IMR-90 (cell line): ENCODE results near the gene DGKG. TPM values are rescaled to one million over a fixed set of nuclear protein-coding genes. Genes with fewer than 3 reads are reported as not detected.

Source experiments
- ATAC-seq: fragments of 200-7000 bp; cut with Tn5 transposase; 2 replicates; pipeline ENCODE4 v1.9.1; 2020; ENCODE audit warnings: low read depth, mild to moderate bottlenecking, moderate library complexity
- BruUV-seq: library from RNA; stranded (reverse); fragments of 400-500 nt; replicated peaks from 2 replicates; lab custom pipeline; 2021; lab: Mats Ljungman, UMichigan
- CTCF ChIA-PET: fragments of 300-600 bp; formaldehyde crosslinking; extraction: SDS; loops from one replicate; lab custom pipeline; 2021; ENCODE audit warnings: antibody characterized with exemption; lab: Yijun Ruan, JAX
- POLR2A ChIA-PET: fragments of 300-600 bp; sonication (Branson Sonifier 250); formaldehyde crosslinking; loops from one replicate; lab custom pipeline; 2022; ENCODE audit warnings: antibody characterized with exemption; ENCODE audit not compliant: unreplicated experiment; lab: Charles Lee
- DNase-seq: peaks from one replicate; pipeline ENCODE4 v3.0.0; 2013
- H2AFZ ChIP-seq: replicated peaks from 2 replicates; pipeline ENCODE3; 2013; ENCODE audit warnings: low read length, mild to moderate bottlenecking; ENCODE audit not compliant: poor library complexity
- H2AK5ac ChIP-seq: 2 replicates; pipeline ENCODE4 v1.6.1; 2013; ENCODE audit warnings: low read depth, low read length, inconsistent platforms
- H2AK9ac ChIP-seq: replicated peaks from 2 replicates; pipeline ENCODE3; 2013; ENCODE audit warnings: mild to moderate bottlenecking, low read depth, low read length, moderate library complexity; ENCODE audit not compliant: poor library complexity
- H2BK120ac ChIP-seq: 2 replicates; pipeline ENCODE4 v1.6.1; 2013; ENCODE audit warnings: low read depth, low read length, inconsistent platforms
- H2BK15ac ChIP-seq: 3 replicates; pipeline ENCODE4 v1.6.1; 2013; ENCODE audit warnings: low read depth, low read length, inconsistent platforms
- H2BK20ac ChIP-seq: 2 replicates; pipeline ENCODE4 v1.6.1; 2013; ENCODE audit warnings: low read depth, mild to moderate bottlenecking, inconsistent platforms, low read length, moderate library complexity
- H2BK5ac ChIP-seq: 2 replicates; pipeline ENCODE4 v1.6.1; 2013; ENCODE audit warnings: mild to moderate bottlenecking, low read depth, low read length, inconsistent platforms; ENCODE audit not compliant: poor library complexity, severe bottlenecking
- H3K14ac ChIP-seq: replicated peaks from 2 replicates; pipeline ENCODE4 v1.6.1; 2013; ENCODE audit warnings: low read depth, low read length, inconsistent platforms
- H3K18ac ChIP-seq: 2 replicates; pipeline ENCODE4 v1.6.1; 2013; ENCODE audit warnings: low read depth, low read length, control low read depth
- H3K23ac ChIP-seq: 2 replicates; pipeline ENCODE4 v1.6.1; 2013; ENCODE audit warnings: low read depth, low read length, inconsistent platforms
- H3K27ac ChIP-seq: 2 replicates; pipeline ENCODE4 v1.5.1; 2013; ENCODE audit warnings: mild to moderate bottlenecking, control low read depth, low read length; ENCODE audit not compliant: insufficient read depth
- H3K27me3 ChIP-seq: 2 replicates; pipeline ENCODE4 v1.6.1; 2013; ENCODE audit warnings: low read length; ENCODE audit not compliant: control insufficient read depth, insufficient read depth
- H3K36me3 ChIP-seq: 2 replicates; pipeline ENCODE4 v1.6.1; 2013; ENCODE audit warnings: low read length, mixed read lengths; ENCODE audit not compliant: control insufficient read depth, insufficient read depth
- H3K4ac ChIP-seq: 2 replicates; pipeline ENCODE4 v1.6.1; 2013; ENCODE audit warnings: low read depth, low read length, inconsistent platforms
- H3K4me1 ChIP-seq: 2 replicates; pipeline ENCODE4 v1.6.1; 2013; ENCODE audit warnings: low read length, mixed read lengths; ENCODE audit not compliant: control insufficient read depth, insufficient read depth
- H3K4me2 ChIP-seq: 2 replicates; pipeline ENCODE4 v1.6.1; 2013; ENCODE audit warnings: low read depth, mild to moderate bottlenecking, control low read depth, low read length, moderate library complexity
- H3K4me3 ChIP-seq: 2 replicates; pipeline ENCODE4 v1.5.1; 2013; ENCODE audit warnings: low read depth, mild to moderate bottlenecking, control low read depth, low read length, moderate library complexity; ENCODE audit not compliant: insufficient read depth
- H3K56ac ChIP-seq: 2 replicates; pipeline ENCODE4 v1.6.1; 2013; ENCODE audit warnings: low read length, inconsistent platforms; ENCODE audit not compliant: insufficient read depth; ENCODE audit errors: extremely low read depth
- H3K79me1 ChIP-seq, 2 experiments: 2 replicates each; pipeline ENCODE4 v1.6.1; 2013; ENCODE audit warnings: low read length in 2 of 2, inconsistent platforms in 1 of 2, low read depth in 1 of 2
- H3K9ac ChIP-seq: 2 replicates; pipeline ENCODE4 v1.6.1; 2013; ENCODE audit warnings: low read depth, low read length, control low read depth
- H3K9me1 ChIP-seq: 2 replicates; pipeline ENCODE4 v1.6.1; 2013; ENCODE audit warnings: low read length, inconsistent platforms; ENCODE audit not compliant: insufficient read depth
- H3K9me3 ChIP-seq: 2 replicates; pipeline ENCODE4 v1.6.1; 2013; ENCODE audit warnings: low read length; ENCODE audit not compliant: control insufficient read depth, insufficient read depth
- H4K20me1 ChIP-seq: 2 replicates; pipeline ENCODE4 v1.6.1; 2013; ENCODE audit warnings: low read length, inconsistent platforms; ENCODE audit not compliant: insufficient read depth
- H4K5ac ChIP-seq: 2 replicates; pipeline ENCODE4 v1.6.1; 2013; ENCODE audit warnings: mild to moderate bottlenecking, low read depth, low read length, control low read depth
- H4K8ac ChIP-seq, 2 experiments: 2 replicates each; pipeline ENCODE4 v1.6.1; 2013; ENCODE audit warnings: low read depth in 2 of 2, low read length in 2 of 2, control low read depth in 1 of 2, inconsistent platforms in 1 of 2
- H4K91ac ChIP-seq: 2 replicates; pipeline ENCODE4 v1.6.1; 2013; ENCODE audit warnings: low read depth, low read length, inconsistent platforms; ENCODE audit not compliant: insufficient read depth
- BHLHE40 ChIP-seq: fragments of 150-350 bp; IDR thresholded peaks from 2 replicates; pipeline ENCODE4 v1.6.1; 2016; ENCODE audit warnings: mild to moderate bottlenecking, low read depth, low read length
- CEBPB ChIP-seq: IDR thresholded peaks from 2 replicates; pipeline ENCODE4 v1.6.1; 2012; ENCODE audit warnings: low read depth, low read length, improper control_type of control experiment
- CHD1 ChIP-seq: IDR thresholded peaks from 2 replicates; pipeline ENCODE4 v1.6.1; 2012; ENCODE audit warnings: low read depth, low read length, improper control_type of control experiment
- CTCF ChIP-seq: conservative IDR thresholded peaks from 2 replicates; pipeline ENCODE4 v1.5.1; 2012; ENCODE audit warnings: mild to moderate bottlenecking, low read depth, low read length, improper control_type of control experiment
- ELK1 ChIP-seq: fragments of 150-350 bp; IDR thresholded peaks from 2 replicates; pipeline ENCODE4 v1.6.1; 2016; ENCODE audit warnings: low read depth, mild to moderate bottlenecking, low read length, moderate library complexity, borderline replicate concordance
- FOS ChIP-seq: fragments of 150-350 bp; IDR thresholded peaks from 2 replicates; pipeline ENCODE4 v1.6.1; 2016; ENCODE audit warnings: low read depth, low read length
- MAFK ChIP-seq: IDR thresholded peaks from 2 replicates; pipeline ENCODE4 v1.6.1; 2012; ENCODE audit warnings: low read depth, low read length, improper control_type of control experiment
- MAZ ChIP-seq: IDR thresholded peaks from 2 replicates; pipeline ENCODE4 v1.6.1; 2012; ENCODE audit warnings: low read depth, mild to moderate bottlenecking, low read length, improper control_type of control experiment, moderate library complexity, borderline replicate concordance
- MXI1 ChIP-seq: IDR thresholded peaks from 2 replicates; pipeline ENCODE4 v1.6.1; 2012; ENCODE audit warnings: low read depth, mild to moderate bottlenecking, low read length, moderate library complexity, borderline replicate concordance
- NFE2L2 ChIP-seq: fragments of 150-350 bp; IDR thresholded peaks from 2 replicates; pipeline ENCODE4 v1.6.1; 2016; ENCODE audit warnings: low read depth, mild to moderate bottlenecking, low read length
- POLR2A ChIP-seq: IDR thresholded peaks from 2 replicates; pipeline ENCODE4 v1.6.1; 2012; ENCODE audit warnings: mild to moderate bottlenecking, low read depth, low read length
- RAD21 ChIP-seq: IDR thresholded peaks from 2 replicates; pipeline ENCODE4 v1.6.1; 2012; ENCODE audit warnings: low read length, improper control_type of control experiment
- RCOR1 ChIP-seq: IDR thresholded peaks from 2 replicates; pipeline ENCODE4 v1.6.1; 2012; ENCODE audit warnings: mild to moderate bottlenecking, low read length, improper control_type of control experiment; ENCODE audit not compliant: insufficient replicate concordance
- RFX5 ChIP-seq: IDR thresholded peaks from 2 replicates; pipeline ENCODE4 v1.8.0; 2012; ENCODE audit warnings: low read depth, mild to moderate bottlenecking, low read length, moderate library complexity
- SMC3 ChIP-seq: fragments of 150-350 bp; IDR thresholded peaks from 2 replicates; pipeline ENCODE4 v1.6.1; 2016; ENCODE audit warnings: low read depth, mild to moderate bottlenecking, antibody characterized with exemption, low read length, moderate library complexity
- USF2 ChIP-seq: fragments of 150-350 bp; IDR thresholded peaks from 2 replicates; pipeline ENCODE4 v1.6.1; 2017; ENCODE audit warnings: mild to moderate bottlenecking, antibody characterized with exemption, low read length, low read depth
- WGBS, 2 experiments: methylation state at CpG; one replicate each; pipeline versions ENCODE4 v1.1.5 to v1.1.7; 2013; ENCODE audit warnings: missing lambda C conversion rate in 2 of 2; ENCODE audit not compliant: insufficient read length in 1 of 2; ENCODE audit errors: extremely low coverage in 2 of 2; 5-methylcytosine and 5-hydroxymethylcytosine counted together
- dilution Hi-C: fragments of 300-500 bp; cut with HindIII; formaldehyde crosslinking; loops from one replicate; pipeline ENCODE4 v1.14.3; 2018; ENCODE audit warnings: low sequenced_read_pairs; ENCODE audit not compliant: unreplicated experiment
- in situ Hi-C: fragments of 300-500 bp; cut with MboI; formaldehyde crosslinking; loops from 3 replicates; pipeline ENCODE4 v1.14.3; 2019; ENCODE audit warnings: low sequenced_read_pairs, inconsistent platforms, mixed read lengths
- intact Hi-C: fragments of 100-400 bp; cut with micrococcal nuclease; formaldehyde crosslinking; loops from 2 replicates; pipeline ENCODE4 v1.10.0; 2022
- polyA plus RNA-seq, 3 experiments: library from polyadenylated mRNA; depleted of rRNA; stranded (reverse); fragments of >200 nt; gene quantifications; 2 replicates each; pipeline ENCODE4 v1.2.3, GENCODE V29; 2012; ENCODE audit warnings: low replicate concordance in 1 of 3
- total RNA-seq: library from RNA; depleted of rRNA; stranded (reverse); fragments of >200 nt; gene quantifications from 2 replicates; pipeline ENCODE4 v1.2.3, GENCODE V29; 2012

The DGKG gene
- total and polyA plus RNA-seq, 2 of the 4 experiments (the other 2 are of a cell fraction): 1.2 to 4.1 TPM

GRCh38 chr3:186260726-186261125 lies 101.3 kb downstream of the DGKG start:
- H3K56ac ChIP-seq: no peak overlapping the region
- no peaks in the 10 kb centered on the region for H3K9me3 ChIP-seq
- intact Hi-C loops (loop anchor here (10.0 kb wide), 1 partner anchor 564 kb away; no protein-coding TSS in a partner anchor), dilution Hi-C loops (no loop called here), in situ Hi-C loops (loop anchor here (5.0 to 25.0 kb wide), 2 partner anchors 277 to 598 kb away; no protein-coding TSS in a partner anchor)
- no peaks in the 10 kb centered on the region for H3K79me1 ChIP-seq
- H3K4me2 ChIP-seq: no peak overlapping the region
- H3K9ac ChIP-seq: no peak overlapping the region
- DNase-seq: no peak
- H2AFZ ChIP-seq: no peak overlapping the region
- no peak for TF ChIP-seq MXI1
- TF ChIP-seq CEBPB: no peak
- no peak for TF ChIP-seq POLR2A
- TF ChIP-seq MAZ: no peak
- no peak for TF ChIP-seq BHLHE40
- no peak for TF ChIP-seq FOS
- no peak for TF ChIP-seq ELK1
- TF ChIP-seq RFX5: no peak
- TF ChIP-seq NFE2L2: no peak
- TF ChIP-seq MAFK: no peak
- no peak for TF ChIP-seq RCOR1
- no peak for TF ChIP-seq USF2
- TF ChIP-seq SMC3: no peak
- TF ChIP-seq RAD21: no peak
- TF ChIP-seq CTCF: no peak
- TF ChIP-seq CHD1: no peak
- H3K27ac ChIP-seq: no peak overlapping the region
- no peak overlapping the region for H3K14ac ChIP-seq
- H4K5ac ChIP-seq: no peak overlapping the region
- H3K23ac ChIP-seq: no peak overlapping the region
- no peak overlapping the region for H2BK120ac ChIP-seq
- no peak overlapping the region for H3K4me3 ChIP-seq
- H3K9me1 ChIP-seq: no peaks in the 10 kb centered on the region
- H4K8ac ChIP-seq: no peak overlapping the region
- no peak overlapping the region for H2AK9ac ChIP-seq
- no peak overlapping the region for H2BK5ac ChIP-seq
- no peak for ATAC-seq
- BruUV-seq: no TSS peak
- no peak overlapping the region for H3K4ac ChIP-seq
- H3K27me3 ChIP-seq: peaks cover 16% of the 10 kb centered on the region
- no peak overlapping the region for H2AK5ac ChIP-seq
- H2BK20ac ChIP-seq: no peak overlapping the region
- H3K18ac ChIP-seq: no peak overlapping the region
- H3K36me3 ChIP-seq: no peaks in the 10 kb centered on the region
- no peak overlapping the region for H4K91ac ChIP-seq
- no peak overlapping the region for H2BK15ac ChIP-seq
- no CpG with 5 or more reads among the region's 4 CpGs for WGBS, 2 experiments
- H4K20me1 ChIP-seq: no peaks in the 10 kb centered on the region
- ChIA-PET CTCF (no interaction called here), POLR2A (no interaction called here)
- H3K4me1 ChIP-seq: no peaks in the 10 kb centered on the region
